Loucy (cell line): Measurements from ENCODE around the gene RNFT2.

Experiments used
- H2AFZ ChIP-seq: fragments of 200-600 bp; sonication (generic); 2 replicates; pipeline ENCODE4 v1.6.0; 2016; ENCODE audit warnings: antibody characterized with exemption, mild to moderate bottlenecking, low read length, moderate library complexity
- H3F3A ChIP-seq: fragments of 200-600 bp; 2 replicates; pipeline ENCODE4 v1.6.0; 2016; ENCODE audit warnings: antibody characterized with exemption, low read depth, mild to moderate bottlenecking
- H3K27me3 ChIP-seq: fragments of 200-600 bp; sonication (generic); 2 replicates; pipeline ENCODE4 v1.6.1; 2014; ENCODE audit warnings: low read length, mild to moderate bottlenecking; ENCODE audit not compliant: insufficient read depth, poor library complexity, severe bottlenecking
- H3K36me3 ChIP-seq: fragments of 200-600 bp; sonication (generic); 2 replicates; pipeline ENCODE4 v1.6.1; 2016; ENCODE audit warnings: low read length; ENCODE audit not compliant: insufficient read depth
- H3K4me1 ChIP-seq: fragments of 200-600 bp; sonication (generic); 2 replicates; pipeline ENCODE4 v1.5.1; 2014; ENCODE audit warnings: low read length, mild to moderate bottlenecking; ENCODE audit not compliant: insufficient read depth, poor library complexity, severe bottlenecking
- H3K4me2 ChIP-seq: fragments of 200-600 bp; sonication (generic); 2 replicates; pipeline ENCODE4 v1.6.0; 2014; ENCODE audit warnings: antibody characterized with exemption, low read length, low read depth, mild to moderate bottlenecking; ENCODE audit not compliant: poor library complexity, severe bottlenecking
- H3K4me3 ChIP-seq: fragments of 200-600 bp; sonication (generic); 2 replicates; pipeline ENCODE4 v1.5.1; 2014; ENCODE audit warnings: low read length, mild to moderate bottlenecking, mixed read lengths; ENCODE audit not compliant: poor library complexity, severe bottlenecking
- H3K79me2 ChIP-seq: fragments of 200-600 bp; sonication (generic); 2 replicates; pipeline ENCODE4 v1.6.1; 2014; ENCODE audit warnings: low read length; ENCODE audit not compliant: insufficient read depth
- H3K9ac ChIP-seq: fragments of 200-600 bp; sonication (generic); 2 replicates; pipeline ENCODE4 v1.6.0; 2014; ENCODE audit warnings: mild to moderate bottlenecking, low read depth, low read length, moderate library complexity; ENCODE audit not compliant: poor library complexity, severe bottlenecking
- H3K9me2 ChIP-seq: fragments of 200-600 bp; sonication (generic); replicated peaks from 2 replicates; pipeline ENCODE4 v1.6.1; 2016; ENCODE audit warnings: low read depth, low read length, mixed read lengths
- H3K9me3 ChIP-seq: fragments of 200-600 bp; sonication (generic); 2 replicates; pipeline ENCODE4 v1.6.1; 2014; ENCODE audit warnings: mild to moderate bottlenecking, antibody characterized with exemption, low read length, low read depth; ENCODE audit not compliant: insufficient read depth
- H4K20me1 ChIP-seq: fragments of 200-600 bp; sonication (generic); 2 replicates; pipeline ENCODE4 v1.6.0; 2014; ENCODE audit warnings: antibody characterized with exemption, low read length, mild to moderate bottlenecking; ENCODE audit not compliant: insufficient read depth, poor library complexity, severe bottlenecking
- EZH2phosphoT487 ChIP-seq: fragments of 200-600 bp; IDR thresholded peaks from 2 replicates; pipeline ENCODE4 v1.6.1; 2018; ENCODE audit warnings: antibody characterized with exemption, mild to moderate bottlenecking, moderate library complexity, borderline replicate concordance
- TF ChIP-seq, protein P1 (sequence below): fragments of 200-600 bp; sonication (generic); conservative IDR thresholded peaks from 2 replicates; pipeline ENCODE4 v1.5.1; 2014; ENCODE audit warnings: mild to moderate bottlenecking, antibody characterized with exemption, low read length

The RNFT2 gene

DNA sequence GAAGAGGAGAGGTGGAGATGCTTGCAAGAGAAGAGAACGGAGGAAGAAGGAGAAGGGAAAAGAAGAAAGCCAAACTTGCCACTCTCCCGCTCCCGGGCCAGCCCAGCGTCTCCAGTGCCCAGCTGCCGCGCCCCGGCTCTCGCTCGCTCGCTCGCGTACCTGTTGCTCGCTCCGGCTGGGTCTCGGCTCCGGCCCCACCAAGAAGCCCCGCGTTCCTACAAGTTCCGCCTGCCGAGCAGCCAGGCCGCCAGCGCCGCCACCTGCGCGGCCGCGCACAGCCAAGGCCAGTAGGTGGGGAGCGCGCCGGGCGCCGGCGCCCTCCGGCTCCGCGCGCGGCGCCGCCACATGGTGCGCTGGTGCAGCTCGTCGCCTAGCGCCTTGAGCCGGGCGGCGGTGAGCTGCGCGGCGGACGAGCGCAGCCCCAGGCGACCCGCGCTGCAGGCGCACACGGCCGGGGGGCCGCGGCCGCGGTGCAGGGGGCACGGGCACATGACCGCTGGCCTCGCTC lies 142.8 kb downstream of the RNFT2 start:
- Histone ChIP-seq H3K4me1 (peaks cover 19% of the 10 kb centered on the region), H3K9me2 (no peaks in the 10 kb centered on the region), H3K4me2 (peak overlapping the region; percentile 77), H3K9me3 (no peaks in the 10 kb centered on the region), H3F3A (no peaks in the 10 kb centered on the region), H3K4me3 (peak overlapping the region; percentile 64), H3K9ac (no peak overlapping the region), H3K79me2 (no peaks in the 10 kb centered on the region), H4K20me1 (no peaks in the 10 kb centered on the region), H2AFZ (peak overlapping the region; percentile 61), H3K36me3 (no peaks in the 10 kb centered on the region), H3K27me3 (peaks cover 44% of the 10 kb centered on the region)
- TF ChIP-seq, protein P1, sequence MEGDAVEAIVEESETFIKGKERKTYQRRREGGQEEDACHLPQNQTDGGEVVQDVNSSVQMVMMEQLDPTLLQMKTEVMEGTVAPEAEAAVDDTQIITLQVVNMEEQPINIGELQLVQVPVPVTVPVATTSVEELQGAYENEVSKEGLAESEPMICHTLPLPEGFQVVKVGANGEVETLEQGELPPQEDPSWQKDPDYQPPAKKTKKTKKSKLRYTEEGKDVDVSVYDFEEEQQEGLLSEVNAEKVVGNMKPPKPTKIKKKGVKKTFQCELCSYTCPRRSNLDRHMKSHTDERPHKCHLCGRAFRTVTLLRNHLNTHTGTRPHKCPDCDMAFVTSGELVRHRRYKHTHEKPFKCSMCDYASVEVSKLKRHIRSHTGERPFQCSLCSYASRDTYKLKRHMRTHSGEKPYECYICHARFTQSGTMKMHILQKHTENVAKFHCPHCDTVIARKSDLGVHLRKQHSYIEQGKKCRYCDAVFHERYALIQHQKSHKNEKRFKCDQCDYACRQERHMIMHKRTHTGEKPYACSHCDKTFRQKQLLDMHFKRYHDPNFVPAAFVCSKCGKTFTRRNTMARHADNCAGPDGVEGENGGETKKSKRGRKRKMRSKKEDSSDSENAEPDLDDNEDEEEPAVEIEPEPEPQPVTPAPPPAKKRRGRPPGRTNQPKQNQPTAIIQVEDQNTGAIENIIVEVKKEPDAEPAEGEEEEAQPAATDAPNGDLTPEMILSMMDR = no peak
- no peak for TF ChIP-seq EZH2phosphoT487

DNA sequence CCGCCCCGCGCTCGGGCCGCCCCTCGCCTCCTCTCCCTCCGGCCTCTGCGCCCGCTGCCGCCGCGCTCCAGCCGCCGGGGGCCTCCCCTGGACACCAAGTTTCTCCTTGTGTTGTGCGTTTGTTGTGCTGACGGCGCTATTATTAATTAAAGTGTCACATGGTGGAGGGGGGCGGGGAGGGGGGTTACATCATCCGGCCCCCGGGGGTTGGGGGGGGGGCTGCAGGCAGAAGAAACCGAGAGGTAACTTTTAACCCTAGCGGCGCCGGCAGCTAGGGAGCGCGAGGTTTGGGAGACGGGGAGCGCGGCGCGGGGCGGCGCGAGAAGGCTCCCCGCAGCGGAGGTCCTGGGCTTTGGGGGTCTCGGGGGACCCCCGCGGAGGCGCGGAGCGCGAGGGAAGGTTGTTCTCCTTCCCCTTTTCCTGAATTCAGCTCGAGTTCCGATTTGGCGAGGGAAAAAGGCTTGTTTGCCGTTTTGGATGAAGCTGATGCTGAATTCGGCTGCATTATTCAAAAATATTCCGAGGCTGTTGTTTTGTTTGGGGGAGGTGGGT lies 143.3 kb downstream of the RNFT2 start, which contains the start of gene HRK:
TSS of gene HRK (minus strand) at position 117 of the 552 bp plus-strand sequence. CDS start 134 bp downstream, outside the sequence.
- TF ChIP-seq EZH2phosphoT487 = no peak
- TF ChIP-seq, protein P1 = no peak
- Histone ChIP-seq H2AFZ (peak within 1 kb of the TSS; percentile 61), H4K20me1 (no peaks in the 10 kb centered on the region), H3K4me3 (peak within 1 kb of the TSS; percentile 64), H3K4me2 (peak within 1 kb of the TSS; percentile 77), H3K9me3 (no peaks in the 10 kb centered on the region), H3K27me3 (peaks cover 44% of the 10 kb centered on the region), H3K36me3 (no peaks in the 10 kb centered on the region), H3K79me2 (no peaks in the 10 kb centered on the region), H3K4me1 (peaks cover 19% of the 10 kb centered on the region), H3F3A (no peaks in the 10 kb centered on the region), H3K9ac (no peak within 1 kb of the TSS), H3K9me2 (no peaks in the 10 kb centered on the region)

DNA sequence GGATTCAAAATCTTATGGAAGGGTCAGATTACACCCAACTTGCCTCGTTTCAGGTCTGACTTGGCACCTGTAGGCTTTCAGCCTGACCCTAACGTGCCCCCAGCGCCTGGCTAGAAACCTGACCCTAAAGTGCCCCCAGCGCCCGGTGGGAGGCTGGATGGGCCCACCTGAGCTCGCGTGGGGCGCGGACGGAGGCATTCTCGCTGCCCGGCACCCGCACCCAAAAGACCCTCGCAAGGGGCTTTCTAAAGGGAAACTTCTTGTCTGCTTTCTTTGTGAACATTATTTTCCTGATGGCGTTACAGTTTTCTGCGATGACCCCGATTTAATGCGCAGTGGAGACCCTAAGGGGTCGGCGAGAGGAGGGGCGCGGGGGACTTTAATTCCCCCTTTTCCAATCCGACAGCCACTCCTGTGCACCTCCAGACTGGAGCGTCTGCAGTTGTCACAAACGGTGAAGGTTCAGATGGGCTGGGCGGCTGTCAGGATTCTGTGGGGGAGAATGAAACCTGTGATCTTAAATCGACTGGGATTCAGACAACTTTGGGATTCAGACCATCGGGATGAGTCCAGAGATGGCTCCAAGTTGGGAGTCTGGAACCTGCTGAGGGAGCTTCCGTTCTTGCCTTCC lies 143.9 kb downstream of the RNFT2 start:
- Histone ChIP-seq H2AFZ (no peak overlapping the region), H3K9me3 (no peaks in the 10 kb centered on the region), H3K4me2 (peak overlapping the region; percentile 65), H3K4me3 (peak overlapping the region; percentile 64), H3K9ac (no peak overlapping the region), H3K36me3 (no peaks in the 10 kb centered on the region), H3K79me2 (no peaks in the 10 kb centered on the region), H3K4me1 (peaks cover 19% of the 10 kb centered on the region), H3K27me3 (peaks cover 44% of the 10 kb centered on the region), H4K20me1 (no peaks in the 10 kb centered on the region), H3K9me2 (no peaks in the 10 kb centered on the region), H3F3A (no peaks in the 10 kb centered on the region)
- no peak for TF ChIP-seq EZH2phosphoT487
- TF ChIP-seq, protein P1 = no peak
